ENCODE measurements around the gene BTBD19.

DNA sequence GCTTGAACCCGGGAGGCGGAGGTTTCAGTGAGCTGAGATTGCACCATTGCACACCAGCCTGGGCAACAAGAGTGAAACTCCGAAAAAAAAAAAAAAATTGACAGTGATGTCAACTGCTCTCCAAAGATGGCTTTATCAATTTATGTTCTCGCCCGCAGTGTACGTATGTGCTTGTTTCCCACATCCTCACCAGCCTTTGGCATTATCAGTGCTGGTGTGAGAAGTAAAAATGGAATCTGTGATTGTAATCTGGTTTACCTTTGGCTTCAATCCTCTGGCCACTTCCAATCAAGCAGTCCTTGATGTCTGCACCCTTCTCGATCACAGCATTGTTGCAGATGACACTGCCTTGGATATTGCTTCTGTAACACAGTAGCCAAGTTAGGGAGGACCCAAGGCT lies 49.1 kb downstream of the BTBD19 start:
- TF ChIP-seq POLR2A (IDR thresholded peaks at IDR 0.05; ENCODE audit: low read depth, low read length) (no peak), TAF1 (IDR thresholded peaks at IDR 0.05; ENCODE audit: low read depth, low read length) (no peak)

Measured in GM12891 (cell line).